Measurements from ENCODE around the gene OXTR.

Gene OXTR

DNA sequence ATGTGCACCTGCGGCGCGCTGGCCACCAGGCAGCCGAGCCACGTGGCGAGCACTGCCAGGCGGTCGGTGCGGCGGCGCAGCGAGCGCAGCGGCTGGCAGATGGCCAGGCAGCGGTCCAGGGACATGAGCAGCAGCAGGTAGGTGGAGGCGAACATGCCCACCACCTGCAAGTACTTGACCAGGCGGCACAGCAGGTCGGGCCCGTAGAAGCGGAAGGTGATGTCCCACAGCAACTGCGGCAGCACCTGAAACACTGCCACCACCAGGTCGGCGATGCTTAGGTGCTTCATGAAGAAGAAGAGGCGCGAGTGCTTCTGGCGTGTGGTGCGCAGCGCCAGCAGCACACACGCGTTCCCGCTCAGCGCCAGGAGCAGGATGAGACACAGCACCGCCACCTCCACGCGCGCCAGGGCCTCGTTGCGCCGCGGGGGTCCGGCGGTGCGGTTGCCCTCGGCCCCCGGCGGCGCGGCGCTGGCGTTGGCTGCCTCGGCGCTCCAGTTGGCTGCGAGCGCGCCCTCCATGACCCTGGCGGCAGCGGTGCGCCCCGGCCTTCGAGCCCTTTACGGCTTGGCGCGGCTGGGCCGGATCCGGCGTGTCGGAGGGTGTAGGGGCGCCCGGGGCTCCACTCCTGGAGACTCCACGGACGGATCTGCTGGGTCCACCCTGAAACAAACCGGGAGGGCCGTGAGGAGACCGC is 1.6 kb downstream of the OXTR start:
- no peaks in the 10 kb centered on the region for H3K36me3 ChIP-seq (ENCODE audit: control insufficient read depth, insufficient read depth, low read length)
- H3K4me3 ChIP-seq (replicated peaks; ENCODE audit: low read depth, low read length), result peak overlapping the region; percentile 73
- peak; percentile 70 for DNase-seq (ENCODE audit: extremely low read depth, insufficient read length)

DNA sequence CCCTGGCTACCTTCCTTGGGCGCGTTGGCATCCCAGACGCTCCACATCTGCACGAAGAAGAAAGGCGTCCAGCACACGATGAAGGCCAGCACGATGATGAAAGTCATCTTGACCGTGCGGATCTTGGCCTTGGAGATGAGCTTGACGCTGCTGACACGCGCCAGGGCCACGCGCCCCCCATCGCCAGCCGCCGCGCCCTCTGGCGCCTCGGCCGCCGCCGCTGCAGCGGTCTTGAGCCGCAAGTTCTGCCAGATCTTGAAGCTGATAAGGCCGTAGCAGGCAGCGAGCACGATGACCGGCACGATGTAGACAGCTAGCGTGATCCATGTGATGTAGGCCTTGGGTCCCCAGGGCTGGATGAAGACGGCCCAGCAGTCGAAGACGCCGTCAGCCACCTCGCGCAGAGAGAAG is 2.2 kb downstream of the OXTR start:
- Histone ChIP-seq H3K27me3 (replicated peaks; ENCODE audit: control insufficient read depth, insufficient read depth, low read length) (no peaks in the 10 kb centered on the region), H3K36me3 (ENCODE audit: control insufficient read depth, insufficient read depth, low read length) (no peaks in the 10 kb centered on the region), H3K4me3 (replicated peaks; ENCODE audit: low read depth, low read length) (peak overlapping the region; percentile 47)
- TF ChIP-seq, protein P1, sequence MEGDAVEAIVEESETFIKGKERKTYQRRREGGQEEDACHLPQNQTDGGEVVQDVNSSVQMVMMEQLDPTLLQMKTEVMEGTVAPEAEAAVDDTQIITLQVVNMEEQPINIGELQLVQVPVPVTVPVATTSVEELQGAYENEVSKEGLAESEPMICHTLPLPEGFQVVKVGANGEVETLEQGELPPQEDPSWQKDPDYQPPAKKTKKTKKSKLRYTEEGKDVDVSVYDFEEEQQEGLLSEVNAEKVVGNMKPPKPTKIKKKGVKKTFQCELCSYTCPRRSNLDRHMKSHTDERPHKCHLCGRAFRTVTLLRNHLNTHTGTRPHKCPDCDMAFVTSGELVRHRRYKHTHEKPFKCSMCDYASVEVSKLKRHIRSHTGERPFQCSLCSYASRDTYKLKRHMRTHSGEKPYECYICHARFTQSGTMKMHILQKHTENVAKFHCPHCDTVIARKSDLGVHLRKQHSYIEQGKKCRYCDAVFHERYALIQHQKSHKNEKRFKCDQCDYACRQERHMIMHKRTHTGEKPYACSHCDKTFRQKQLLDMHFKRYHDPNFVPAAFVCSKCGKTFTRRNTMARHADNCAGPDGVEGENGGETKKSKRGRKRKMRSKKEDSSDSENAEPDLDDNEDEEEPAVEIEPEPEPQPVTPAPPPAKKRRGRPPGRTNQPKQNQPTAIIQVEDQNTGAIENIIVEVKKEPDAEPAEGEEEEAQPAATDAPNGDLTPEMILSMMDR (IDR thresholded peaks at IDR 0.05; ENCODE audit: insufficient read depth, low read length, poor library complexity, severe bottlenecking), result no peak
- DNase-seq (ENCODE audit: extremely low read depth, insufficient read length), result no peak

More for the DNA sequence above, 1.6 kb downstream of the OXTR start:
- TF ChIP-seq, protein P1 (IDR thresholded peaks at IDR 0.05; ENCODE audit: insufficient read depth, low read length, poor library complexity, severe bottlenecking), result peak; percentile 51
- no peaks in the 10 kb centered on the region for H3K27me3 ChIP-seq (replicated peaks; ENCODE audit: control insufficient read depth, insufficient read depth, low read length)

DNA sequence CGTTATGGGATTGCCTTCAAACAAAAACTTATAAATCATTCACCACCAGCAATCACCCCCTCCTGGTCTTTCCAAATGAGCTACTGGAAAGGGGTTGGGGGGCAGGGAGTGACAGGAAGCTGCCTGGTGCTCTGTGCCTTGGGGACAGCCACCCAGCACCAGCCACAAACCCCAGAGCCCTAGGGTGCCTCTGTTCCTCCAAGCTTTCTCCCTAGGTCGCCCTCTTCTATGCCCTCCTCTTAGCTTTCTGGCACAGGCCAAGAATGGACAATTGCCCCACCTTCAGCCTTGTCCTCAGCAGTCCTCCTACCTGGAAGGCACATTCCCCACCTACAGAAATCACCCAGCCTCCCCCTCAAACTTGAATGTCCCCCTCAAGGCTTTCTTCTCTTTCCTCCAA is 3.3 kb downstream of the OXTR start:
- Histone ChIP-seq H3K4me3 (replicated peaks; ENCODE audit: low read depth, low read length) (no peak overlapping the region), H3K27me3 (replicated peaks; ENCODE audit: control insufficient read depth, insufficient read depth, low read length) (no peaks in the 10 kb centered on the region), H3K36me3 (ENCODE audit: control insufficient read depth, insufficient read depth, low read length) (no peaks in the 10 kb centered on the region)
- DNase-seq (ENCODE audit: extremely low read depth, insufficient read length), result no peak
- TF ChIP-seq, protein P1 (IDR thresholded peaks at IDR 0.05; ENCODE audit: insufficient read depth, low read length, poor library complexity, severe bottlenecking), result no peak

DNA sequence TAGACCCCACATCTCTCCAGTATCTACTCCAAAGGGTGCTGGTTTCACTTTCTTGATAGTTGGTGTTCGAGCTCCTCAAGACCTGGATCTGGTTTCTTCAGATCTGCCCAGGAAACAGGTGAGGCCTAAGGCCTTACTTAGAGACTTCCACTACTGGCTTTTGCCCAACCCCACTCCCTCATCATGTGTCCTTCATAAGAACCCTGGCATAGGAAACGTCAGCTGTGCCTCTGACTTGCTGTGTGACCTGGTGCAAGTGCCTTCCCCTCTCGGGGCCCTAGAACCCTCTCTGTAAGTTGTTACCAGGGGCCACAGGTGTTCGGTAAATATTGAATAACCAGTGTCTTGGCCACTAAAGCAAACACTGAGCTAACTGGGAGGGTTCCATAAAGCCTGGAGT is 3.9 kb downstream of the OXTR start:
- Histone ChIP-seq H3K36me3 (ENCODE audit: control insufficient read depth, insufficient read depth, low read length) (no peaks in the 10 kb centered on the region), H3K4me3 (replicated peaks; ENCODE audit: low read depth, low read length) (no peak overlapping the region), H3K27me3 (replicated peaks; ENCODE audit: control insufficient read depth, insufficient read depth, low read length) (no peaks in the 10 kb centered on the region)
- DNase-seq (ENCODE audit: extremely low read depth, insufficient read length), result no peak
- TF ChIP-seq, protein P1 (IDR thresholded peaks at IDR 0.05; ENCODE audit: insufficient read depth, low read length, poor library complexity, severe bottlenecking), result no peak

DNA sequence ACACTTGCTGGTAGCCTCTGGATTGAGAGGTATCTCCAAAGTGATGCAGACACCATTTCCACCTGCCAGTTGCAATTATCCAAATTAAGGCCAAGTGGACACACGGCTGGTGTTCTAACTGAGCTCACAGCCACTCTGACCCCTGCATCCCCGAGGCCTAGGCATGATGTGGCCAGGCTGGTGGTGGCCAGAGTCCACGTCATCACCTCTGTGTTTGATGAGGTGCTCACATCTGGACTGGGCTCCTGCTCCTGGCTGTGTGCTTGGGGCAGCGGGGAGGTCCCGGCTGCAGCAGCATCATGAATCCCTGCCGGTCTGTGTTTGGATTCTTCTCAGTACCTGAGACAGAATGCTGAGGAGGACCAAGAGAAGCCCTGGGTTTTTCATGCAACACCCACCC is 4.9 kb downstream of the OXTR start:
- H3K27me3 ChIP-seq (replicated peaks; ENCODE audit: control insufficient read depth, insufficient read depth, low read length), result no peaks in the 10 kb centered on the region
- no peak overlapping the region for H3K4me3 ChIP-seq (replicated peaks; ENCODE audit: low read depth, low read length)
- no peak for DNase-seq (ENCODE audit: extremely low read depth, insufficient read length)
- TF ChIP-seq, protein P1 (IDR thresholded peaks at IDR 0.05; ENCODE audit: insufficient read depth, low read length, poor library complexity, severe bottlenecking), result no peak
- no peaks in the 10 kb centered on the region for H3K36me3 ChIP-seq (ENCODE audit: control insufficient read depth, insufficient read depth, low read length)

All from GM06990 (cell line).